ENCODE measurements around the gene PTPRK. TPM values are rescaled to one million over a fixed set of nuclear protein-coding genes. Genes with fewer than 3 reads are reported as not detected.

PTPRK gene
- total and polyA plus RNA-seq, 2 experiments from 2014 or later = 26.9 to 56.4 TPM

- TF ChIP-seq EZH2 (IDR thresholded peaks at IDR 0.05; ENCODE audit: low read depth, unreplicated experiment) (no peak), NANOG (IDR thresholded peaks at IDR 0.05; ENCODE audit: borderline replicate concordance) (no peak), JUNB (IDR thresholded peaks at IDR 0.05; ENCODE audit: unreplicated experiment) (no peak), REST (IDR thresholded peaks at IDR 0.05; ENCODE audit: unreplicated experiment) (no peak), ETS1 (IDR thresholded peaks at IDR 0.05) (no peak), CREB1 (CRISPR knock-in tag; IDR thresholded peaks at IDR 0.05; ENCODE audit: low read depth) (no peak), EZH2phosphoT487 (IDR thresholded peaks at IDR 0.05; ENCODE audit: unreplicated experiment) (no peak), ZNF331 (CRISPR knock-in tag; IDR thresholded peaks at IDR 0.05; ENCODE audit: low read depth) (no peak)
Observed at GRCh38 chr6:128509709-128510108, 10.7 kb downstream of the PTPRK start (continued).

GRCh38 chr6:128508588-128509296, 11.7 kb downstream of the PTPRK start:
- H3K9me2 ChIP-seq (ENCODE audit: insufficient read depth) = no peaks in the 10 kb centered on the region
- peaks cover 31% of the 10 kb centered on the region for H3K4me1 Mint-ChIP-seq
- DNase-seq (ENCODE audit: low spot score) = no peak
- H3K4me2 ChIP-seq = no peak overlapping the region
- no peak overlapping the region for H3K27ac ChIP-seq (ENCODE audit: low read depth)
- no peaks in the 10 kb centered on the region for H3K36me3 ChIP-seq (ENCODE audit: insufficient read depth)
- H3K27me3 Mint-ChIP-seq (ENCODE audit: insufficient read depth, low read depth, poor library complexity) = no peaks in the 10 kb centered on the region
- H3K27ac Mint-ChIP-seq = no peak overlapping the region
- H2AFZ ChIP-seq = no peak overlapping the region
- ATAC-seq = no peak
- H3K4me3 ChIP-seq = no peak overlapping the region
- no peaks in the 10 kb centered on the region for H3K36me3 Mint-ChIP-seq (ENCODE audit: low read depth)
- peaks cover 22% of the 10 kb centered on the region for H4K20me1 ChIP-seq (replicated peaks; ENCODE audit: insufficient read depth)
- H3F3A ChIP-seq (replicated peaks; ENCODE audit: low read depth) = no peaks in the 10 kb centered on the region
- no peaks in the 10 kb centered on the region for H3K27me3 ChIP-seq (ENCODE audit: insufficient read depth)
- peaks cover 33% of the 10 kb centered on the region for H3K4me1 ChIP-seq (ENCODE audit: insufficient read depth)
- H3K4me3 Mint-ChIP-seq = no peak overlapping the region
- no peaks in the 10 kb centered on the region for H3K9me3 Mint-ChIP-seq
- TF ChIP-seq ZNF114 (CRISPR knock-in tag; IDR thresholded peaks at IDR 0.05) (no peak), CTCF (conservative IDR thresholded peaks at IDR 0.05; ENCODE audit: low read depth in 2 of 2) (no peak), ZNF331 (CRISPR knock-in tag; IDR thresholded peaks at IDR 0.05; ENCODE audit: low read depth) (no peak), POLR2AphosphoS5 (IDR thresholded peaks at IDR 0.05; ENCODE audit: low read depth) (no peak), EZH2phosphoT487 (IDR thresholded peaks at IDR 0.05; ENCODE audit: unreplicated experiment) (no peak), NANOG (IDR thresholded peaks at IDR 0.05; ENCODE audit: borderline replicate concordance) (no peak), JUNB (IDR thresholded peaks at IDR 0.05; ENCODE audit: unreplicated experiment) (no peak), EZH2 (IDR thresholded peaks at IDR 0.05; ENCODE audit: low read depth, unreplicated experiment) (no peak)
- H3K79me2 ChIP-seq (replicated peaks; ENCODE audit: insufficient read depth) = peaks cover 99% of the 10 kb centered on the region
